SH-SY5Y (cell line): Measurements from ENCODE around the gene CD44.

Experiments used
- GATA2 ChIP-seq: IDR thresholded peaks from 2 replicates; pipeline ENCODE4 v1.6.1; 2011; ENCODE audit warnings: mild to moderate bottlenecking, low read depth, low read length
- GATA3 ChIP-seq: IDR thresholded peaks from 2 replicates; pipeline ENCODE4 v1.6.1; 2011; ENCODE audit warnings: low read depth, mild to moderate bottlenecking, low read length, moderate library complexity

GRCh38 chr11:35246745-35247144 lies 107.8 kb downstream of the CD44 start:
- TF ChIP-seq GATA2 (no peak), GATA3 (no peak)
